NT2/D1 (cell line): ENCODE measurements around the gene RPA1.

Experiments used
- SUZ12 ChIP-seq: IDR thresholded peaks from 2 replicates; pipeline ENCODE4 v1.6.1; 2011; ENCODE audit not compliant: insufficient read length, insufficient read depth; ENCODE audit errors: extremely low read depth
- YY1 ChIP-seq: IDR thresholded peaks from 2 replicates; pipeline ENCODE4 v1.6.1; 2011; ENCODE audit not compliant: insufficient read length, insufficient read depth

DNA sequence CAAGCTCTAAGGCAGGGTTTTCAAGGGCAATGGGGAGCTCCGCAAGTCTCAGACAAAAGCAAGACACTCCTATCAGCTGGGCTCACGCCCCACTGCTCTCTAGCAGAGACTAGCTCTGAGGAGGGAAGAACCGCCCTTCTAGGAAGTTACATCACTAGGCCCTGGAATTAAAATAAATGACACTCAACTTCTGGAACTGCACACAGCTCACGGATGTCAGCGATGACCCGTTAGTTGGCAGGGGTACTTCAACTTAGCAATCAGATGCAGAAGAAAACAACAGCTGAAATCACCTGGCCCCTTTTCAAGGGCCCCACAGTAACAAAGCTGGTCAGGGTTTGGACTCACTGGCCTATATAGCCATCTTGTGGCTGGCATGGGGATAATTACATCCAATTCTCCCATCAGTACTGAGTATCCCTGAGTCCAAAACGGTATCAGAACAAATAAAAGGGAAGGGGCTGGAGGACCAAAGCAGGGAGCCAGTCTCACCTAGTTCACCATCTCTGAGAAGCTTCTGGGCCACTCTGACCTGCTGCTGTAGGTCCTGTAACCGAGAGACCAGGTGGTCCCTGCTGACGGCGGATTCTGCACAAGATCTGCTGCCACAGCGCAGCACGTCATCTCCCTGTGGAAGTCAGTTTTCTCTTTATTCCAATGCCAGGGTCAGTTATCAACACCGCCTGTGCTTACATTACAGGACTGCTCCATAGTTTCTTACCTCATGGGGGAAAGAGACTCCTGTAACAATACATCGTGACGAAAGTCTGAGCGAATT is 45.8 kb upstream of the RPA1 start:
- TF ChIP-seq SUZ12, result no peak
- no peak for TF ChIP-seq YY1
